H9 (cell line): ENCODE results near the gene NEAT1. TPM values are rescaled to one million over a fixed set of nuclear protein-coding genes. Genes with fewer than 3 reads are reported as not detected.

Experiments used
- DNase-seq: peaks from one replicate; pipeline ENCODE4 v3.0.0-alpha.2; 2017
- H2AFZ ChIP-seq: one replicate; pipeline ENCODE4 v1.6.1; 2013; ENCODE audit warnings: mild to moderate bottlenecking, low read length, control low read depth, moderate library complexity
- H2AK5ac ChIP-seq: 2 replicates; pipeline ENCODE4 v1.6.1; 2013; ENCODE audit warnings: low read length, control low read depth, mixed read lengths; ENCODE audit not compliant: insufficient read length
- H2BK120ac ChIP-seq: one replicate; pipeline ENCODE4 v1.6.1; 2013; ENCODE audit warnings: low read depth, mild to moderate bottlenecking, low read length, control low read depth, inconsistent platforms; ENCODE audit not compliant: poor library complexity, severe bottlenecking
- H2BK12ac ChIP-seq: 2 replicates; pipeline ENCODE4 v1.6.1; 2013; ENCODE audit warnings: low read length, control low read depth, mixed read lengths, low read depth; ENCODE audit not compliant: insufficient read length
- H2BK15ac ChIP-seq: 2 replicates; pipeline ENCODE4 v1.6.1; 2013; ENCODE audit warnings: low read depth, low read length, control low read depth
- H2BK20ac ChIP-seq: one replicate; pipeline ENCODE4 v1.6.1; 2013; ENCODE audit warnings: low read depth, mild to moderate bottlenecking, low read length, control low read depth, inconsistent platforms; ENCODE audit not compliant: poor library complexity, severe bottlenecking
- H2BK5ac ChIP-seq: 2 replicates; pipeline ENCODE4 v1.6.1; 2013; ENCODE audit warnings: low read length, control low read depth, mixed read lengths; ENCODE audit not compliant: insufficient read length
- H3K14ac ChIP-seq: 2 replicates; pipeline ENCODE4 v1.6.1; 2013; ENCODE audit warnings: low read length, control low read depth; ENCODE audit not compliant: insufficient read depth
- H3K18ac ChIP-seq: 2 replicates; pipeline ENCODE4 v1.6.1; 2013; ENCODE audit warnings: low read depth, mild to moderate bottlenecking, mixed read lengths, low read length, control low read depth; ENCODE audit not compliant: insufficient read length
- H3K23ac ChIP-seq: 2 replicates; pipeline ENCODE4 v1.6.1; 2013; ENCODE audit warnings: low read length, control low read depth, mixed read lengths, low read depth; ENCODE audit not compliant: insufficient read length
- H3K23me2 ChIP-seq: 2 replicates; pipeline ENCODE4 v1.6.1; 2013; ENCODE audit warnings: low read depth, mild to moderate bottlenecking, mixed read lengths, low read length, control low read depth; ENCODE audit not compliant: insufficient read length, poor library complexity, severe bottlenecking
- H3K27ac ChIP-seq: 2 replicates; pipeline ENCODE4 v1.5.1; 2013; ENCODE audit warnings: low read length, control low read depth, mixed read lengths, low read depth; ENCODE audit not compliant: insufficient read length
- H3K27me3 ChIP-seq: 2 replicates; pipeline ENCODE4 v1.6.1; 2013; ENCODE audit warnings: low read length, control low read depth, inconsistent platforms; ENCODE audit not compliant: insufficient read depth
- H3K4ac ChIP-seq: 2 replicates; pipeline ENCODE4 v1.6.1; 2013; ENCODE audit warnings: low read depth, mild to moderate bottlenecking, control low read depth, inconsistent platforms, low read length, moderate library complexity
- H3K4me1 ChIP-seq: 2 replicates; pipeline ENCODE4 v1.6.1; 2013; ENCODE audit warnings: low read length, control low read depth, inconsistent platforms; ENCODE audit not compliant: insufficient read depth
- H3K4me2 ChIP-seq: 2 replicates; pipeline ENCODE4 v1.6.1; 2013; ENCODE audit warnings: low read length, control low read depth, mixed read lengths; ENCODE audit not compliant: insufficient read length, insufficient read depth
- H3K56ac ChIP-seq: 2 replicates; pipeline ENCODE4 v1.6.1; 2013; ENCODE audit warnings: low read depth, mild to moderate bottlenecking, mixed read lengths, low read length, control low read depth; ENCODE audit not compliant: insufficient read length
- H3K79me1 ChIP-seq: 2 replicates; pipeline ENCODE4 v1.6.1; 2013; ENCODE audit warnings: low read depth, mild to moderate bottlenecking, moderate library complexity, low read length, control low read depth, inconsistent platforms; ENCODE audit not compliant: insufficient read depth, poor library complexity, severe bottlenecking
- H3K79me2 ChIP-seq: 2 replicates; pipeline ENCODE4 v1.6.1; 2013; ENCODE audit warnings: low read length, control low read depth, inconsistent platforms; ENCODE audit not compliant: insufficient read depth
- H3K9ac ChIP-seq: 2 replicates; pipeline ENCODE4 v1.6.1; 2013; ENCODE audit warnings: low read length, control low read depth, mixed read lengths; ENCODE audit not compliant: insufficient read length; ENCODE audit errors: extremely low read depth
- H3K9me3 ChIP-seq: one replicate; pipeline ENCODE4 v1.6.1; 2013; ENCODE audit warnings: low read depth, low read length, inconsistent platforms; ENCODE audit not compliant: control insufficient read depth
- H3T11ph ChIP-seq: one replicate; pipeline ENCODE4 v1.6.1; 2013; ENCODE audit warnings: mild to moderate bottlenecking, low read length, control low read depth, inconsistent platforms
- H4K20me1 ChIP-seq: one replicate; pipeline ENCODE4 v1.6.1; 2013; ENCODE audit not compliant: control insufficient read depth, insufficient read length, insufficient read depth
- H4K5ac ChIP-seq: 2 replicates; pipeline ENCODE4 v1.6.1; 2013; ENCODE audit warnings: low read depth, mild to moderate bottlenecking, mixed read lengths, low read length, control low read depth; ENCODE audit not compliant: insufficient read length
- H4K8ac ChIP-seq: replicated peaks from 2 replicates; pipeline ENCODE4 v1.6.1; 2013; ENCODE audit warnings: low read length, control low read depth, mixed read lengths, low read depth; ENCODE audit not compliant: insufficient read length
- H4K91ac ChIP-seq: 2 replicates; pipeline ENCODE4 v1.6.1; 2013; ENCODE audit warnings: low read depth, mild to moderate bottlenecking, moderate library complexity, mixed read lengths, low read length, control low read depth; ENCODE audit not compliant: insufficient read length
- H3K27ac Mint-ChIP-seq, 3 experiments: 2 replicates in 2 of 3; 3 replicates in 1 of 3; pipeline ENCODE4 v1.8.0; 2020 to 2021; ENCODE audit warnings: mixed read lengths in 3 of 3, mild to moderate bottlenecking in 1 of 3, moderate library complexity in 1 of 3
- H3K27me3 Mint-ChIP-seq: 2 replicates; pipeline ENCODE4 v1.8.0; 2021; ENCODE audit warnings: low read depth, mild to moderate bottlenecking, moderate library complexity, mixed read lengths
- H3K36me3 Mint-ChIP-seq, 3 experiments: 2 replicates in 2 of 3; 3 replicates in 1 of 3; pipeline ENCODE4 v1.8.0; 2020 to 2021; ENCODE audit warnings: low read depth in 3 of 3, mixed read lengths in 3 of 3; ENCODE audit not compliant: insufficient read depth in 1 of 3
- H3K4me1 Mint-ChIP-seq, 2 experiments: 2 replicates each; pipeline ENCODE4 v1.8.0; 2020; ENCODE audit warnings: mixed read lengths in 2 of 2
- H3K4me3 Mint-ChIP-seq, 2 experiments: 2 replicates in 1 of 2; 3 replicates in 1 of 2; pipeline ENCODE4 v1.8.0; 2020 to 2021; ENCODE audit warnings: mild to moderate bottlenecking in 2 of 2, mixed read lengths in 2 of 2, moderate library complexity in 1 of 2
- H3K9me3 Mint-ChIP-seq, 2 experiments: 2 replicates in 1 of 2; 3 replicates in 1 of 2; pipeline ENCODE4 v1.8.0; 2020; ENCODE audit warnings: mild to moderate bottlenecking in 2 of 2, mixed read lengths in 2 of 2, moderate library complexity in 1 of 2
- WGBS: extraction: QIAGEN DNeasy Blood & Tissue Kit; methylation state at CpG from one replicate; pipeline ENCODE4 v1.1.7; 2013; ENCODE audit warnings: missing lambda C conversion rate, low lambda C conversion rate, mixed read lengths; ENCODE audit not compliant: insufficient read length; ENCODE audit errors: extremely low coverage; 5-methylcytosine and 5-hydroxymethylcytosine counted together
- total RNA-seq: library from RNA; stranded (reverse); gene quantifications from 2 replicates; pipeline ENCODE4 v1.2.1, GENCODE V29; 2021
- TF ChIP-seq, protein P1 (sequence below): fragments of 200-600 bp; sonication (generic); conservative IDR thresholded peaks from 3 replicates; pipeline ENCODE4 v1.8.0; 2021; ENCODE audit warnings: antibody characterized with exemption, mild to moderate bottlenecking

The NEAT1 gene
- total RNA-seq, 1 experiment from 2014 or later = 12.7 TPM

DNA sequence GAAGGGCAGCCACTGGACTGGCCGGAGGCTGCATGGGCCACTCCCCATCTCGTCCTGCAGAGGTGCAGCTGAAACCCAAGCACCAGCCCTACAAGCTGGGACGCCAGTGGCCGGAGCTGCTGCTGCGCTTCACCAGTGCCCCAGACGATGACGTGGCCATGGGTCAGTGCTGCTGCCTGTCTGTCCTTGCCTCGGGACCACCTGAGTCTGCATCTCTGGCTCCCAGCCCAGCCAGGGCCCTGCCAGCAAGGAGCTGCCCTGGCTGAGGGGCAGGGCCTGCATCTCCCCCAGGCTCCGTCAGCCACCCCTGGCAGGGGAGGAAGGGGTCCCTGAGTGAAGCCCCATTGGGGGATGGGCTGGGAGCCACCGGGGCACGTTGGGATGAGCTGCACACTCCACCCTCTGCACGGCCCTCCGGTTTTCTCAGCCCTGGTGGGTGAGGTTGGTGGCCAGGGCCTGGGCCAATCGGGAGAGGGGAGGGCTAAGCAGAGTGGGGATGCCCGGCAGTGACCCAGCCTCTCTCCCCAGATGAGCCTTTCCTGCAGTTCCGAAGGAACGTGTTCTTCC lies 29.0 kb upstream of the NEAT1 start:
- no peaks in the 10 kb centered on the region for H3K9me3 Mint-ChIP-seq
- no peak overlapping the region for H2AFZ ChIP-seq
- no peak overlapping the region for H3K27ac ChIP-seq
- H3K4me1 Mint-ChIP-seq = peaks cover 12 to 13% of the 10 kb centered on the region in 2 experiments
- H3K36me3 Mint-ChIP-seq = peaks cover 3 to 18% (median 16%) of the 10 kb centered on the region in 3 experiments; a peak in 5 of 7 replicates
- H3K27ac Mint-ChIP-seq = no peak overlapping the region
- no peak for DNase-seq
- no peaks in the 10 kb centered on the region for H3K27me3 ChIP-seq
- H3K79me2 ChIP-seq = no peaks in the 10 kb centered on the region
- no peak overlapping the region for H3K9ac ChIP-seq
- H3T11ph ChIP-seq = no peak overlapping the region
- H2BK5ac ChIP-seq = no peak overlapping the region
- H2BK12ac ChIP-seq = no peak overlapping the region
- TF ChIP-seq, protein P1, sequence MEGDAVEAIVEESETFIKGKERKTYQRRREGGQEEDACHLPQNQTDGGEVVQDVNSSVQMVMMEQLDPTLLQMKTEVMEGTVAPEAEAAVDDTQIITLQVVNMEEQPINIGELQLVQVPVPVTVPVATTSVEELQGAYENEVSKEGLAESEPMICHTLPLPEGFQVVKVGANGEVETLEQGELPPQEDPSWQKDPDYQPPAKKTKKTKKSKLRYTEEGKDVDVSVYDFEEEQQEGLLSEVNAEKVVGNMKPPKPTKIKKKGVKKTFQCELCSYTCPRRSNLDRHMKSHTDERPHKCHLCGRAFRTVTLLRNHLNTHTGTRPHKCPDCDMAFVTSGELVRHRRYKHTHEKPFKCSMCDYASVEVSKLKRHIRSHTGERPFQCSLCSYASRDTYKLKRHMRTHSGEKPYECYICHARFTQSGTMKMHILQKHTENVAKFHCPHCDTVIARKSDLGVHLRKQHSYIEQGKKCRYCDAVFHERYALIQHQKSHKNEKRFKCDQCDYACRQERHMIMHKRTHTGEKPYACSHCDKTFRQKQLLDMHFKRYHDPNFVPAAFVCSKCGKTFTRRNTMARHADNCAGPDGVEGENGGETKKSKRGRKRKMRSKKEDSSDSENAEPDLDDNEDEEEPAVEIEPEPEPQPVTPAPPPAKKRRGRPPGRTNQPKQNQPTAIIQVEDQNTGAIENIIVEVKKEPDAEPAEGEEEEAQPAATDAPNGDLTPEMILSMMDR = no peak
- no peak overlapping the region for H3K4ac ChIP-seq
- H3K4me3 Mint-ChIP-seq = no peak overlapping the region
- no peak overlapping the region for H2BK120ac ChIP-seq
- H3K18ac ChIP-seq = no peak overlapping the region
- H3K14ac ChIP-seq = no peak overlapping the region
- no peak overlapping the region for H4K91ac ChIP-seq
- no peak overlapping the region for H4K5ac ChIP-seq
- peaks cover 2% of the 10 kb centered on the region for H4K20me1 ChIP-seq
- H3K4me1 ChIP-seq = no peaks in the 10 kb centered on the region; the same call in 1 of the 2 replicates
- H3K79me1 ChIP-seq = no peaks in the 10 kb centered on the region
- H3K23me2 ChIP-seq = no peaks in the 10 kb centered on the region
- H4K8ac ChIP-seq = no peak overlapping the region
- H2AK5ac ChIP-seq = no peak overlapping the region
- H3K27me3 Mint-ChIP-seq = no peaks in the 10 kb centered on the region
- no peak overlapping the region for H3K23ac ChIP-seq
- no peak overlapping the region for H3K56ac ChIP-seq
- H2BK15ac ChIP-seq = no peak overlapping the region
- no peak overlapping the region for H3K4me2 ChIP-seq
- no peak overlapping the region for H2BK20ac ChIP-seq
- no peaks in the 10 kb centered on the region for H3K9me3 ChIP-seq
- no CpG with 5 or more reads among the region's 17 CpGs for WGBS
